ENCODE data around the gene AKT2. TPM values are rescaled to one million over a fixed set of nuclear protein-coding genes. Genes with fewer than 3 reads are reported as not detected.

Gene AKT2
- total and polyA plus RNA-seq, 12 donors: 56.7 to 147 (median 123) TPM

GRCh38 chr19:40237791-40238190, 47.4 kb downstream of the AKT2 start:
- H3K36me3 ChIP-seq: peaks cover 0 to 96% (median 46%) of the 10 kb centered on the region in 9 donors
- H3K4me3 ChIP-seq: no peak overlapping the region
- ATAC-seq: no peak
- no peak for TF ChIP-seq CTCF (IDR thresholded peaks at IDR 0.05)
- no peaks in the 10 kb centered on the region for H3K27me3 ChIP-seq
- no peaks in the 10 kb centered on the region for H3K9me3 ChIP-seq
- H3K4me1 ChIP-seq: peaks cover 12 to 21% (median 18%) of the 10 kb centered on the region in 9 donors
- intact Hi-C loops (cut with DNase I): no loop called here
- no peak overlapping the region for H3K27ac ChIP-seq
- WGBS, 2 donors: 93 to 96% methylated on average over 14 of the region's 14 CpGs
- DNase-seq: no peak

GRCh38 chr19:40236366-40236765, 48.8 kb downstream of the AKT2 start:
- no peaks in the 10 kb centered on the region for H3K27me3 ChIP-seq
- no peak overlapping the region for H3K27ac ChIP-seq
- H3K9me3 ChIP-seq: no peaks in the 10 kb centered on the region
- H3K4me3 ChIP-seq: no peak overlapping the region
- ATAC-seq (no peak), DNase-seq (no peak)
- intact Hi-C loops (cut with DNase I): no loop called here
- peaks cover 4 to 20% (median 12%) of the 10 kb centered on the region in 9 donors for H3K4me1 ChIP-seq
- WGBS, 2 donors: 90 to 92% methylated on average over 6 of the region's 6 CpGs
- peaks cover 0 to 89% (median 46%) of the 10 kb centered on the region in 9 donors for H3K36me3 ChIP-seq
- TF ChIP-seq CTCF (IDR thresholded peaks at IDR 0.05): no peak

- H3K36me3 ChIP-seq: peaks cover 0 to 85% (median 46%) of the 10 kb centered on the region in 9 donors
- ATAC-seq (no peak), DNase-seq (no peak)
- H3K9me3 ChIP-seq: no peaks in the 10 kb centered on the region
- TF ChIP-seq CTCF (IDR thresholded peaks at IDR 0.05): no peak
- peaks cover 7 to 20% (median 13%) of the 10 kb centered on the region in 9 donors for H3K4me1 ChIP-seq
- intact Hi-C loops (cut with DNase I): no loop called here
- no peak overlapping the region for H3K4me3 ChIP-seq
- H3K27ac ChIP-seq: no peak overlapping the region
- H3K27me3 ChIP-seq: no peaks in the 10 kb centered on the region
- 94 to 96% methylated on average over 9 of the region's 9 CpGs for WGBS, 2 donors
Measured at GRCh38 chr19:40236026-40236355, 49.2 kb downstream of the AKT2 start.

GRCh38 chr19:40235238-40236025, 49.7 kb downstream of the AKT2 start:
- Histone ChIP-seq H3K4me3 (no peak overlapping the region), H3K9me3 (no peaks in the 10 kb centered on the region), H3K27me3 (no peaks in the 10 kb centered on the region), H3K27ac (no peak overlapping the region), H3K4me1 (peaks cover 7 to 24% (median 16%) of the 10 kb centered on the region in 9 donors), H3K36me3 (peaks cover 0 to 80% (median 43%) of the 10 kb centered on the region in 9 donors)
- no peak for DNase-seq
- TF ChIP-seq CTCF (IDR thresholded peaks at IDR 0.05): no peak
- intact Hi-C loops (cut with DNase I): no loop called here
- 83 to 89% methylated on average over 30 of the region's 30 CpGs for WGBS, 2 donors
- ATAC-seq: no peak

Data from heart right ventricle (tissue), 16 donors.